ENCODE measurements around the gene PREX1.

PREX1 gene

DNA sequence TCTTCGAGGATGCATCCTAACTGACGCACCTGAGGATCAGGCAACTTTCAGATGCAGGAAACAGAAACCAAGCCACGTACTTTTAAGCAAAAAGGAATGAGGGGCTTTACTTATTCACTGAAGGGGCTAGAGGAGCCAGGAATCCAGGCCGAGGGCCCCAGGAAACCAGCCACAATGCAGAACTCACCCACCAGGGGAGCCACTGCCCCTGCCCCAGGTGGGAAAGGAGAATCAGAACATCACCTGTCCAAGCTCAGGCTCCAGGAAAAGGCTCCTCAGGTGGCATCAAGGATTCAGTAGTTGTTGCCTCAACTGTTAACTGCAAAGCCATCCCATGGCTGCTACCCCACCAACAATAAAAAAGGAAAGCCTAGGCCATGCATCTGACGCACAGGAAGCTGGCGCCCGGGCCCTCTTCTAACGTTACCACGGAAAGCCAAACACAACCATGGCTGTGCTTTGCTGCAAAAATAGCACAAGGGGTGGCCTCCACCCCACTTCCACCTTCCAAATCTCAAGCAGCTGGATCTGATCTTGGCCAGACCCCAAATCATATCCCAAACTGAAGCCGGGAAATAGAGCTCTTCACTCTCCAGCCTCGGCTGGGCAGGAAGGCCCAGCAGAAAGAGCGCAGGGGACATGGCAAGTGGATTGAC is 121.0 kb downstream of the PREX1 start:
- peaks cover 27% of the 10 kb centered on the region for H3K4me1 Mint-ChIP-seq
- TF ChIP-seq, protein P1, sequence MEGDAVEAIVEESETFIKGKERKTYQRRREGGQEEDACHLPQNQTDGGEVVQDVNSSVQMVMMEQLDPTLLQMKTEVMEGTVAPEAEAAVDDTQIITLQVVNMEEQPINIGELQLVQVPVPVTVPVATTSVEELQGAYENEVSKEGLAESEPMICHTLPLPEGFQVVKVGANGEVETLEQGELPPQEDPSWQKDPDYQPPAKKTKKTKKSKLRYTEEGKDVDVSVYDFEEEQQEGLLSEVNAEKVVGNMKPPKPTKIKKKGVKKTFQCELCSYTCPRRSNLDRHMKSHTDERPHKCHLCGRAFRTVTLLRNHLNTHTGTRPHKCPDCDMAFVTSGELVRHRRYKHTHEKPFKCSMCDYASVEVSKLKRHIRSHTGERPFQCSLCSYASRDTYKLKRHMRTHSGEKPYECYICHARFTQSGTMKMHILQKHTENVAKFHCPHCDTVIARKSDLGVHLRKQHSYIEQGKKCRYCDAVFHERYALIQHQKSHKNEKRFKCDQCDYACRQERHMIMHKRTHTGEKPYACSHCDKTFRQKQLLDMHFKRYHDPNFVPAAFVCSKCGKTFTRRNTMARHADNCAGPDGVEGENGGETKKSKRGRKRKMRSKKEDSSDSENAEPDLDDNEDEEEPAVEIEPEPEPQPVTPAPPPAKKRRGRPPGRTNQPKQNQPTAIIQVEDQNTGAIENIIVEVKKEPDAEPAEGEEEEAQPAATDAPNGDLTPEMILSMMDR (IDR thresholded peaks at IDR 0.05; ENCODE audit: unreplicated experiment in 3 of 3), result no peak
- no peaks in the 10 kb centered on the region for H3K9me3 Mint-ChIP-seq
- no peak overlapping the region for H3K4me3 Mint-ChIP-seq
- peaks cover 7% of the 10 kb centered on the region for H3K27me3 Mint-ChIP-seq (ENCODE audit: low read depth)
- H3K36me3 Mint-ChIP-seq (ENCODE audit: low read depth), result no peaks in the 10 kb centered on the region
- H3K27ac Mint-ChIP-seq, result peak overlapping the region in 2 of 3 experiments; percentile 51 to 71

DNA sequence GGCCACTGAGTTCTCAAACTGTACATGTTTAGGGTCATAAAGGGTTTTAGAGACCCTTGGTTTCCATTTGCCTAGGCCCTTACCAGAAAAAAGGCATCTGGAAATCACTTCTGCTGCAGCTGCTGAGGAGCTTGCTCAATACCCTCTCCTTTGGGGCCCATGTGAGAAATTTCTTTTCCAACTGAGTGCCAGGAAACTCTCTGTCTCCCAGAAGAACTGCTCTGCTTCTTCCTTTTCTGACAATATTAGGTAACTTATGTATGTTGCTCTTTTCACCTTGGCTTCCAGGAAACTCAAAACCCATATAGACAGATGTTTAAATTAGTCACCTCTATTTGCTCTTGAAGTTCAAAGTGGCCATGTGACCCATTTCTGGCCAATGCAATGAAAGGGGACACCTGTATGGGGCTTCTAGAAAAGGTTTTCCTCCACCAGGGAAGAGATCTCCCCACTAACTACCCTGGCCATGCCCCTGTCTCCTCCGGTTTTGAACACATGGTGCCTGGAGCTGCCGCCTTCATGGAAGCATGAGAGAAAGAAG is 121.6 kb downstream of the PREX1 start:
- peaks cover 27% of the 10 kb centered on the region for H3K4me1 Mint-ChIP-seq
- H3K36me3 Mint-ChIP-seq (ENCODE audit: low read depth), result no peaks in the 10 kb centered on the region
- TF ChIP-seq, protein P1 (IDR thresholded peaks at IDR 0.05; ENCODE audit: unreplicated experiment in 3 of 3), result no peak
- H3K27me3 Mint-ChIP-seq (ENCODE audit: low read depth), result peaks cover 7% of the 10 kb centered on the region
- H3K27ac Mint-ChIP-seq, result no peak overlapping the region
- H3K9me3 Mint-ChIP-seq, result no peaks in the 10 kb centered on the region
- no peak overlapping the region for H3K4me3 Mint-ChIP-seq

DNA sequence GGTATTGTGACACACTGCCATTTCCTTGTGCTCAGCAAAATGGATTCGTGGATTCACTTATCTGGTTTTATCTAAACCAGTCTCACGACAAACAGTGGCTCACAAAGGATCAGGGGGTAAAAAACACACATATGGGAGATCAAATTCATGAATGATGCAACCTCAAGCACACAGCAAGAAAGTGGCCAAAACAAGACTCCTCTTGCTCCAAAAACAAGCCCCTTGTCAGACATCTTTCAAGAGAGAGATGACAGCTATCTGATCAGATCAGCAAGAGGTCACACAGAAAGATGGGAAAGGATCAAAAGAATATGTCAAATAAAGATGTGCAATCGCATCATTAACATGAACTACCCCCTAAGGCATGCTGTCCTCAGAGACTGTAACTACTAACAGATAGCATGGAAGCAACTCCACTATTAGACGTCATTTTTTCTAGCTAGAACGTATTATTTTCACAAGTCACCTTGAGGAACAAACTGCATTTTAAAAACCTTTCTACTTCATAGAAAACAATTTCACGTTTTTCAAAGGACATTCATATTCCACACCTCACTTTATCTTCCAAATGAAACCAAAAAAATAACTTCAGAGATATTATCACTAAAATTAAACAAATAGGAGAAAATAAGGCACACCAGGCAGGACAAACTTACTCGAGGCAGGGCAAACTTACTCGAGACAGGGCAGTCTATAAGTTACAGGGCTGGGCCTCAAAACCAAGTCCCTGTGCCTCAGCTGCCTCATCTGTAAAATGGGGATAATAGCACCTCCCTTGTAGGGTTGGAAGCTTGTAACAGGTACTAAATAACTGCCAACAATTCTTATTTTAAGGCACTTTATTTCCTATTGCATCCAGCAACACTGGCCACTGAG is 122.3 kb downstream of the PREX1 start:
- Mint-ChIP-seq H3K4me1 (peaks cover 27% of the 10 kb centered on the region), H3K4me3 (no peak overlapping the region), H3K27ac (peak overlapping the region in 2 of 3 experiments; percentile 3 to 12), H3K36me3 (ENCODE audit: low read depth) (no peaks in the 10 kb centered on the region), H3K9me3 (no peaks in the 10 kb centered on the region), H3K27me3 (ENCODE audit: low read depth) (peaks cover 4% of the 10 kb centered on the region)
- TF ChIP-seq, protein P1 (IDR thresholded peaks at IDR 0.05; ENCODE audit: unreplicated experiment in 3 of 3), result no peak

DNA sequence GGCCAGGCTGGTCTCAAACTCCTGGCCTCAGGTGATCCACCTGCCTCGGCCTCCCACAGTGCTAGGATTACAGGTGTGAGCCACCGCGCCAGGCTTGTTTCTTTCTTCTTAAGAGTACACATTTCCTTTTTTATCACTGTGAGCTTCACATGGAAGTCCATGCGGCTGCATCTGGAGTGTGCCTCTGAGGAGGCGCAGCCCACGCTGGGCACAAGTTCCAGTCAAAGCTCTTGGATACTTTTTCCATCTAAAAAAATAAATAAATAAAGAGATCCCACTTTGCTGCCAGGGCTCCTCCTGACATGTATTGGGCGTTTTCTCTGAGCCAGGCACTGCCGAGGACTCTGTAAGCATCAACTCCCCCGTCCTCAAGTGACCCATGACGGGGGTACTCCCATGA is 123.0 kb downstream of the PREX1 start:
- Mint-ChIP-seq H3K27ac (no peak overlapping the region), H3K27me3 (ENCODE audit: low read depth) (peaks cover 4% of the 10 kb centered on the region), H3K4me1 (peaks cover 27% of the 10 kb centered on the region), H3K4me3 (no peak overlapping the region), H3K9me3 (no peaks in the 10 kb centered on the region), H3K36me3 (ENCODE audit: low read depth) (no peaks in the 10 kb centered on the region)
- TF ChIP-seq, protein P1 (IDR thresholded peaks at IDR 0.05; ENCODE audit: unreplicated experiment in 3 of 3), result no peak

DNA sequence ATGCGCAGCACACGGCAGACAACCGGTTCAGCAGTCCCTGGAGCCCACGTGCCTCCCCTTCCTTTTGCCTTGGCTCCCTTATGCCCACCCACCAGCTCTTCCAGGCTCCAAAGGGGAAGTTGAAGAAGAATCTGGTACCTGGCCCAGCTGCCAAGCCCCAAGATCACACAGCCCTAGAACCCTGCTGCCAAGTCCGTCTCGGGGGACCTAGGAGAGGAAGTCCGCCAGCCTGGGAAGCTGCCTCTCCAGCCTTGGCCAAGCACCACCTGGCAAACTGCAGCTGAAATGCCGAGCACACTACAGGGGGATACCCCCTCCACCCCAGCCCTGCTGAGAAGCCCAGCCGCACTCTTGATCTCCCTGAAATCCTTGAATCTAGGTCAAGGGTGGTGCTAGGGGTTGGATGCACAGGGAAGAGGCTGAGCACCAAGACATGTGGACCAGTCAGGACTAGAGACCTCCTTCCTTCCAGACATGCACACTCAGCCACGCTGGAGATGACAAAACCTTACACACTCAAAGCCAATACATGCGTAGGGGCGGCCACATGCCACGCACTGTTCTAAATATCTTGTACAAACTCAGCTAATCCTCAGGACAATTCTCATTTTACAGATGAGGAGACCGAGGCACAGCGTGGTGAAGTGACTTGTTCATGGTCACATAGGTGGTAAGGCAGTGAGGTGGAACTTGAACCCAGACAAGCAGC is 124.1 kb downstream of the PREX1 start:
- Mint-ChIP-seq H3K27ac (no peak overlapping the region), H3K4me1 (peaks cover 22% of the 10 kb centered on the region), H3K27me3 (ENCODE audit: low read depth) (peaks cover 4% of the 10 kb centered on the region), H3K4me3 (no peak overlapping the region), H3K9me3 (no peaks in the 10 kb centered on the region), H3K36me3 (ENCODE audit: low read depth) (no peaks in the 10 kb centered on the region)
- TF ChIP-seq, protein P1 (IDR thresholded peaks at IDR 0.05; ENCODE audit: unreplicated experiment in 3 of 3), result no peak
